ENCODE results near the gene XPC. TPM values are rescaled to one million over a fixed set of nuclear protein-coding genes. Genes with fewer than 3 reads are reported as not detected.

The XPC gene
- total RNA-seq, 3 donors from 2014 or later (not counting 1 experiment from before 2014, with no cell fraction given), result 45.5 to 62.1 (median 50.0) TPM

DNA sequence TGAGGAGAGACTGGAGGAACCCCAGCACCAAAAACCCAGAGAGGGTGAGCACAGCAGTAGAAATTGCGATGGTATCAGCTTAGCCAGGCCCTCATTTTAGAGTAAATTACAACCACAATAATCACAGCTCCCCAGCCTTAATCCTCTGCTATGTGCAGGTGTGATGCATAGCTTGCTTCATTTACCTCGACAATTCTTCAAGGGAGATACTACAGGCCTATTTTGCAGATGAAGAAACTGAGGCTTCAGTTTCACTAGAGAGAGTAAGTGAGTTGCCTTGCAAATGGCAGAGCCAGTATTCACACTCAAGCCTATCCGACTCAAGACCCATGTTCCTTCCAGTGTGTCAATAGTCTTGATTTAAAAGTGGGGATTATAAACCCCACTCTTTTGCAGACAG, 33.6 kb upstream of the XPC start:
- H3K9me3 Mint-ChIP-seq, result no peaks in the 10 kb centered on the region
- Histone ChIP-seq H3K4me3 (ENCODE audit: low read length) (no peak overlapping the region), H3K27ac (ENCODE audit: low read length) (no peak overlapping the region), H3K9me3 (ENCODE audit: control insufficient read depth, insufficient read depth, low read length) (no peaks in the 10 kb centered on the region), H3K4me1 (ENCODE audit: control insufficient read depth, insufficient read depth, low read length) (no peaks in the 10 kb centered on the region), H3K27me3 (ENCODE audit: control insufficient read depth, insufficient read depth, low read length) (no peaks in the 10 kb centered on the region), H3K36me3 (ENCODE audit: control insufficient read depth, insufficient read depth, low read length) (no peaks in the 10 kb centered on the region)
- H3K4me1 Mint-ChIP-seq, result peaks cover 0 to 11% of the 10 kb centered on the region in 2 donors
- H3K4me3 Mint-ChIP-seq, result no peak overlapping the region
- H3K27me3 Mint-ChIP-seq (ENCODE audit: low read depth in 2 of 2), result peaks cover 0 to 3% of the 10 kb centered on the region in 2 donors
- DNase-seq (no peak), ATAC-seq (no peak)
- TF ChIP-seq, protein P1, sequence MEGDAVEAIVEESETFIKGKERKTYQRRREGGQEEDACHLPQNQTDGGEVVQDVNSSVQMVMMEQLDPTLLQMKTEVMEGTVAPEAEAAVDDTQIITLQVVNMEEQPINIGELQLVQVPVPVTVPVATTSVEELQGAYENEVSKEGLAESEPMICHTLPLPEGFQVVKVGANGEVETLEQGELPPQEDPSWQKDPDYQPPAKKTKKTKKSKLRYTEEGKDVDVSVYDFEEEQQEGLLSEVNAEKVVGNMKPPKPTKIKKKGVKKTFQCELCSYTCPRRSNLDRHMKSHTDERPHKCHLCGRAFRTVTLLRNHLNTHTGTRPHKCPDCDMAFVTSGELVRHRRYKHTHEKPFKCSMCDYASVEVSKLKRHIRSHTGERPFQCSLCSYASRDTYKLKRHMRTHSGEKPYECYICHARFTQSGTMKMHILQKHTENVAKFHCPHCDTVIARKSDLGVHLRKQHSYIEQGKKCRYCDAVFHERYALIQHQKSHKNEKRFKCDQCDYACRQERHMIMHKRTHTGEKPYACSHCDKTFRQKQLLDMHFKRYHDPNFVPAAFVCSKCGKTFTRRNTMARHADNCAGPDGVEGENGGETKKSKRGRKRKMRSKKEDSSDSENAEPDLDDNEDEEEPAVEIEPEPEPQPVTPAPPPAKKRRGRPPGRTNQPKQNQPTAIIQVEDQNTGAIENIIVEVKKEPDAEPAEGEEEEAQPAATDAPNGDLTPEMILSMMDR (IDR thresholded peaks at IDR 0.05), result no peak
- 84% methylated on average over 3 of the region's 3 CpGs for WGBS (ENCODE audit: insufficient coverage)
- no peaks in the 10 kb centered on the region for H3K36me3 Mint-ChIP-seq
- no peak overlapping the region for H3K27ac Mint-ChIP-seq
- intact Hi-C loops (cut with micrococcal nuclease), result no loop called here

DNA sequence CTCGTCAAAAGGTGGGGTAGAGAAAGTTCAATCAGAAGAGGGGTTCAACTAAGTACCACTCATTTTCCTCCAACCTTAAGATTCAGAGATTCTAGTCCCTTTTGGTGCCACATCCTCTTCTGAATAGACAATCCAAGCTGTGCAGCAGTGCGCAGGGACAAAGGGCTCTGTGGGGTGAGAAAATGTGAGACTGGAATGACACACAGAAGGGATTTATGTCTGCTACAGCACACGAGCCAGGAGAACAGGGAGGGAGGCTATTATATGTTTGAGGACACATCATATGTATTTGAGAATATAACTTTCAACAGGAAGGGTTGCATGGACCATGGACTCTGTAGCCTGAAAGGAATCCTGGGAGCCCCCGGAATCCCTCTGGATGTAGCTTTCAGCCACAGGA, 33.2 kb upstream of the XPC start:
- Mint-ChIP-seq H3K27ac (no peak overlapping the region), H3K36me3 (no peaks in the 10 kb centered on the region), H3K4me1 (peaks cover 0 to 7% of the 10 kb centered on the region in 2 donors), H3K4me3 (no peak overlapping the region), H3K27me3 (ENCODE audit: low read depth in 2 of 2) (peaks cover 0 to 3% of the 10 kb centered on the region in 2 donors), H3K9me3 (no peaks in the 10 kb centered on the region)
- TF ChIP-seq, protein P1 (IDR thresholded peaks at IDR 0.05), result no peak
- Histone ChIP-seq H3K27ac (ENCODE audit: low read length) (no peak overlapping the region), H3K36me3 (ENCODE audit: control insufficient read depth, insufficient read depth, low read length) (no peaks in the 10 kb centered on the region), H3K4me1 (ENCODE audit: control insufficient read depth, insufficient read depth, low read length) (no peaks in the 10 kb centered on the region), H3K9me3 (ENCODE audit: control insufficient read depth, insufficient read depth, low read length) (no peaks in the 10 kb centered on the region), H3K27me3 (ENCODE audit: control insufficient read depth, insufficient read depth, low read length) (no peaks in the 10 kb centered on the region), H3K4me3 (ENCODE audit: low read length) (no peak overlapping the region)
- WGBS (ENCODE audit: insufficient coverage), result 70% methylated on average over 3 of the region's 4 CpGs
- DNase-seq (no peak), ATAC-seq (no peak)
- intact Hi-C loops (cut with micrococcal nuclease), result no loop called here

DNA sequence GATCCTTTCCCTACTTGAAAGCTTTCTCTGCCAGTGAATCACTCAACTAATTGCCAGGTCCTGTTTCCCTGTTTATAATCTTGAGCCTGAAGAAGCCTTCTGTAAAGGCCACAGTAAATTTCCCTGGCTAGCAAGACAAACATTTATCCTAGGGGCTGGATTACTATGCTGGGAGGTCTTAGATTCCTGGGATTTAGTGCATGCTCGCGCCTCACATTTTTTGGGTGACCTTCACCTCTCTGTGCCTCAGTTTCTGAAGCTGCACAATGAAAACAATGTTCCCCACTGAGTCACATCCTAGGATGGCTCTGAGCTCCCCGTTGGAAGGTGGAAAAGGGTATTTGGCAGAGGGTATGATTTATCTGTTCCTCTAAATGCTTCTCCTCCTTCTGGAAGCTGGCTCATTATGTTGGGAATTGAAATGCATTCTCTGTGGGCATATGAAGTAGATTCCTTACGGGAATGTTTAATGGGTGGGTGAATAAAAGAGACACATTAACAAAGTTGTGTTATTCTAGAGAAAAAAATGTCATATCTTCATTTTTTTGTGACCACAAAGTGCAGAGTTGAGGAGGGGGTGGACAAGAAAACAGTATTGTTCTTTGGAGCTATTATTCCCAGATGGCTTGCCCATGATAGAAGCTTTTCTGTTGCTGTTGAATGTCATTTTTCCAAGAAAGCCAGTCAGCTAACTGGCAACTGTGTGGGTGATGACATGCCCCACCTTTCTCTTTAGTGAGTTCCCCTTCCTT, 32.6 kb upstream of the XPC start:
- peaks cover 0 to 1% of the 10 kb centered on the region in 2 donors for H3K4me1 Mint-ChIP-seq
- Histone ChIP-seq H3K4me3 (ENCODE audit: low read length) (no peak overlapping the region), H3K27me3 (ENCODE audit: control insufficient read depth, insufficient read depth, low read length) (no peaks in the 10 kb centered on the region), H3K4me1 (ENCODE audit: control insufficient read depth, insufficient read depth, low read length) (no peaks in the 10 kb centered on the region), H3K27ac (ENCODE audit: low read length) (no peak overlapping the region), H3K9me3 (ENCODE audit: control insufficient read depth, insufficient read depth, low read length) (no peaks in the 10 kb centered on the region), H3K36me3 (ENCODE audit: control insufficient read depth, insufficient read depth, low read length) (no peaks in the 10 kb centered on the region)
- H3K36me3 Mint-ChIP-seq, result no peaks in the 10 kb centered on the region
- DNase-seq (no peak), ATAC-seq (no peak)
- no peaks in the 10 kb centered on the region for H3K9me3 Mint-ChIP-seq
- WGBS (ENCODE audit: insufficient coverage), result 92% methylated on average over 4 of the region's 4 CpGs
- H3K27me3 Mint-ChIP-seq (ENCODE audit: low read depth in 2 of 2), result peaks cover 0 to 3% of the 10 kb centered on the region in 2 donors
- intact Hi-C loops (cut with micrococcal nuclease), result no loop called here
- no peak overlapping the region for H3K27ac Mint-ChIP-seq
- no peak overlapping the region for H3K4me3 Mint-ChIP-seq
- TF ChIP-seq, protein P1 (IDR thresholded peaks at IDR 0.05), result no peak

DNA sequence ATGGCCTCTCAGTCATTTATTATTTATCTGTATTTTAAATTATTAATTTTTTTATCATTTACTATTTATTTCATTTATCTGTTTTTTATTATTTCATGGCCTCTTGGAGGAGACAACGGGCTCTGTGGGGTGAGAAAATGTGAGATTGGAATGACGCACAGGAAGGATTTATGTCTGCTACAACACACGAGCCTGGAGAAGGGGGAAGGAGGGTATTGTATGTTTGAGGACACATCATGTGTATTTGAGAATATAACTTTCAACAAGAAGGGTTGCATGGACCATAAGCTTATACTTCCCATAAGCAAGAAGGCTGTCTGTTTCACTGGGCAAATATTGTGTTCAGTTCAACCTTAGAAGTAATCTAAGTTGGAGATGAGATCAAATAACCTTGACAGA, 31.9 kb upstream of the XPC start:
- TF ChIP-seq, protein P1 (IDR thresholded peaks at IDR 0.05), result no peak
- H3K36me3 ChIP-seq (ENCODE audit: control insufficient read depth, insufficient read depth, low read length), result no peaks in the 10 kb centered on the region
- no peak overlapping the region for H3K27ac ChIP-seq (ENCODE audit: low read length)
- no peaks in the 10 kb centered on the region for H3K9me3 Mint-ChIP-seq
- H3K4me3 ChIP-seq (ENCODE audit: low read length), result no peak overlapping the region
- ATAC-seq, result no peak
- H3K4me3 Mint-ChIP-seq, result no peak overlapping the region
- H3K27ac Mint-ChIP-seq, result no peak overlapping the region
- no peaks in the 10 kb centered on the region for H3K9me3 ChIP-seq (ENCODE audit: control insufficient read depth, insufficient read depth, low read length)
- H3K27me3 Mint-ChIP-seq (ENCODE audit: low read depth in 2 of 2), result peaks cover 0 to 3% of the 10 kb centered on the region in 2 donors
- no peaks in the 10 kb centered on the region for H3K4me1 Mint-ChIP-seq
- H3K27me3 ChIP-seq (ENCODE audit: control insufficient read depth, insufficient read depth, low read length), result no peaks in the 10 kb centered on the region
- no peaks in the 10 kb centered on the region for H3K36me3 Mint-ChIP-seq
- no peak for DNase-seq
- 90% methylated on average over 3 of the region's 3 CpGs for WGBS (ENCODE audit: insufficient coverage)
- intact Hi-C loops (cut with micrococcal nuclease), result no loop called here
- H3K4me1 ChIP-seq (ENCODE audit: control insufficient read depth, insufficient read depth, low read length), result no peaks in the 10 kb centered on the region

Data from natural killer cell (primary cell).